OCI-LY1 (cell line): ENCODE measurements around the gene CLEC11A.
A peak's percentile ranks its signal among the peaks of the same experiment; 100 is the strongest.

Source experiments
- H2AFZ ChIP-seq: fragments of 200-600 bp; sonication (generic), shearing (Covaris generic); 2 replicates; pipeline ENCODE4 v1.6.0; 2014; ENCODE audit warnings: antibody characterized with exemption, mild to moderate bottlenecking, low read length
- H3F3A ChIP-seq: fragments of 200-600 bp; sonication (generic), shearing (Covaris generic); 2 replicates; pipeline ENCODE4 v1.6.0; 2014; ENCODE audit warnings: mild to moderate bottlenecking, antibody characterized with exemption, low read length, moderate library complexity; ENCODE audit not compliant: insufficient read depth
- H3K27ac ChIP-seq: fragments of 200-600 bp; sonication (generic); 2 replicates; pipeline ENCODE4 v1.5.1; 2014; ENCODE audit warnings: low read length, mixed run types, mild to moderate bottlenecking, low read depth; ENCODE audit not compliant: poor library complexity, severe bottlenecking
- H3K27me3 ChIP-seq: fragments of 200-600 bp; sonication (generic); 2 replicates; pipeline ENCODE4 v1.6.0; 2014; ENCODE audit warnings: antibody characterized with exemption, mild to moderate bottlenecking, low read length, moderate library complexity; ENCODE audit not compliant: insufficient read depth
- H3K36me3 ChIP-seq: fragments of 200-600 bp; sonication (generic); 2 replicates; pipeline ENCODE4 v1.6.1; 2014; ENCODE audit warnings: mild to moderate bottlenecking, antibody characterized with exemption, low read length, moderate library complexity, mixed read lengths; ENCODE audit not compliant: insufficient read depth
- H3K4me1 ChIP-seq: fragments of 200-600 bp; sonication (generic); 2 replicates; pipeline ENCODE4 v1.5.1; 2014; ENCODE audit warnings: mild to moderate bottlenecking, low read length, moderate library complexity; ENCODE audit not compliant: insufficient read depth, severe bottlenecking
- H3K4me2 ChIP-seq: fragments of 200-600 bp; sonication (generic), shearing (Covaris generic); 2 replicates; pipeline ENCODE4 v1.6.1; 2014; ENCODE audit warnings: low read length
- H3K4me3 ChIP-seq: fragments of 200-600 bp; sonication (generic); 2 replicates; pipeline ENCODE4 v1.5.1; 2014; ENCODE audit warnings: low read length, low read depth, mild to moderate bottlenecking, mixed read lengths; ENCODE audit not compliant: poor library complexity, severe bottlenecking
- H3K79me2 ChIP-seq: fragments of 200-600 bp; shearing (Covaris generic); 2 replicates; pipeline ENCODE4 v1.6.1; 2016; ENCODE audit warnings: mixed run types, low read length, mixed read lengths; ENCODE audit not compliant: insufficient read depth
- H3K9ac ChIP-seq: fragments of 200-600 bp; sonication (generic), shearing (Covaris generic); 2 replicates; pipeline ENCODE4 v1.6.1; 2014; ENCODE audit warnings: mild to moderate bottlenecking, low read length, mixed read lengths
- H3K9me2 ChIP-seq: fragments of 200-600 bp; sonication (generic), shearing (Covaris generic); 2 replicates; pipeline ENCODE4 v1.6.1; 2014; ENCODE audit warnings: low read depth, mild to moderate bottlenecking, low read length, mixed read lengths
- H3K9me3 ChIP-seq: fragments of 200-600 bp; shearing (Covaris generic); 2 replicates; pipeline ENCODE4 v1.6.1; 2014; ENCODE audit warnings: low read length, mixed read lengths
- H4K20me1 ChIP-seq: fragments of 200-600 bp; sonication (generic), shearing (Covaris generic); 2 replicates; pipeline ENCODE4 v1.6.0; 2016; ENCODE audit warnings: mild to moderate bottlenecking, low read length; ENCODE audit not compliant: insufficient read depth
- EZH2 ChIP-seq: fragments of 200-600 bp; sonication (generic), shearing (Covaris generic); IDR thresholded peaks from 2 replicates; pipeline ENCODE4 v1.8.0; 2017; ENCODE audit warnings: borderline replicate concordance, mixed run types, mild to moderate bottlenecking, antibody characterized with exemption, low read length, moderate library complexity, mixed read lengths
- TF ChIP-seq, protein P1 (sequence below): fragments of 200-600 bp; sonication (generic), shearing (Covaris generic); IDR thresholded peaks from 2 replicates; pipeline ENCODE4 v1.5.1; 2017; ENCODE audit warnings: mild to moderate bottlenecking, antibody characterized with exemption, low read length, moderate library complexity, mixed read lengths

The CLEC11A gene

DNA sequence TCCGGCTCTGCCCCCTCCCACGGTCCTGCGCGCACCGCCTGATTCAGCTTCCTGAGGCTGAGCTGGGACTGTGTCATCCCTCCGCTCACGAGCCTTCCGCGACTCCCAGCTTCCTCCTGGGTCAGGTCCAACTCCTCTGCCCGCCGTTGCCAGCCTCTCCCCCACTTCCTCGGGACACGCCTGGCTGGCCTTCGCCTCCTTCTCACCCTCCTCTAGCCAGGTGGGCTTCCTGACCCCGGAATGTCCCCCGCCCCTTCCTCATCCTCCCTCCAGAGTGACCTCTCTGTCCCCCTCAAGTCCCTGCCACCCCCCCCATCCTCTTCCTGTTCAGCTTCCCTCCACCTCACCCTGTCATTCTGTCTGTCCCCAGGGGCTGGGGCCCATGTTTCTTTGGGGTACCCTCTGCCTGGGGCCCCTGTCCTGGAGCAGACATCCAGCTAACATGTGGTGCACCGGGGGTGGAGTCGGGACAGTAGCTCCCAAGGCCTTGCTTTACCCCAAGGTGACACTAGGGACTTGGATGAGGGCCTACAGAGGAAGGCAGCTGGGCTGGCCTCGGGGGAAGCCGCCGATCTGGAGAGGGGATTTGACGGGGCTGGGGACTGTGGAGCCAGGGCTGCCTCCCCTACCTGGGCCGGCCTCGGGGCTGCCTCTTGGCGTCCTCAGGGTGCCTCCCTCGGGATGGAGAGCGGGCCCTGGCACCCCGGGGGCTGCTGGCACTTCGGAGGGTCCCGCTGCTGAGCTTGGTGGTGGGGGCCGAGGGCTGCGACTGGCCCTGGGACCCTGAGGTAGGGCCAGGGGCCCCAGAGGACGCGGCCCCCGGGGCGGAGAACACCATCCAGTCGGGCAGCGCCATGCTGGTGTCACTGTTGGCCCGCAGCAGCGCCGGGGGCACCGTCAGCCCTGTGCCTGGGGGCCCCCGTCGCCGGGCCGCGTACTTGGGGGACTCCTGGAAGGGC lies 20.0 kb upstream of the CLEC11A start:
- Histone ChIP-seq H3K36me3 (no peaks in the 10 kb centered on the region), H3K4me3 (no peak overlapping the region), H3K9me2 (no peaks in the 10 kb centered on the region), H2AFZ (no peak overlapping the region), H3K4me2 (no peak overlapping the region), H3K9me3 (no peaks in the 10 kb centered on the region), H3K27ac (no peak overlapping the region), H3K4me1 (no peaks in the 10 kb centered on the region), H3K79me2 (no peaks in the 10 kb centered on the region), H3K9ac (no peak overlapping the region), H3F3A (no peaks in the 10 kb centered on the region), H3K27me3 (no peaks in the 10 kb centered on the region), H4K20me1 (no peaks in the 10 kb centered on the region)
- TF ChIP-seq, protein P1, sequence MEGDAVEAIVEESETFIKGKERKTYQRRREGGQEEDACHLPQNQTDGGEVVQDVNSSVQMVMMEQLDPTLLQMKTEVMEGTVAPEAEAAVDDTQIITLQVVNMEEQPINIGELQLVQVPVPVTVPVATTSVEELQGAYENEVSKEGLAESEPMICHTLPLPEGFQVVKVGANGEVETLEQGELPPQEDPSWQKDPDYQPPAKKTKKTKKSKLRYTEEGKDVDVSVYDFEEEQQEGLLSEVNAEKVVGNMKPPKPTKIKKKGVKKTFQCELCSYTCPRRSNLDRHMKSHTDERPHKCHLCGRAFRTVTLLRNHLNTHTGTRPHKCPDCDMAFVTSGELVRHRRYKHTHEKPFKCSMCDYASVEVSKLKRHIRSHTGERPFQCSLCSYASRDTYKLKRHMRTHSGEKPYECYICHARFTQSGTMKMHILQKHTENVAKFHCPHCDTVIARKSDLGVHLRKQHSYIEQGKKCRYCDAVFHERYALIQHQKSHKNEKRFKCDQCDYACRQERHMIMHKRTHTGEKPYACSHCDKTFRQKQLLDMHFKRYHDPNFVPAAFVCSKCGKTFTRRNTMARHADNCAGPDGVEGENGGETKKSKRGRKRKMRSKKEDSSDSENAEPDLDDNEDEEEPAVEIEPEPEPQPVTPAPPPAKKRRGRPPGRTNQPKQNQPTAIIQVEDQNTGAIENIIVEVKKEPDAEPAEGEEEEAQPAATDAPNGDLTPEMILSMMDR = no peak

DNA sequence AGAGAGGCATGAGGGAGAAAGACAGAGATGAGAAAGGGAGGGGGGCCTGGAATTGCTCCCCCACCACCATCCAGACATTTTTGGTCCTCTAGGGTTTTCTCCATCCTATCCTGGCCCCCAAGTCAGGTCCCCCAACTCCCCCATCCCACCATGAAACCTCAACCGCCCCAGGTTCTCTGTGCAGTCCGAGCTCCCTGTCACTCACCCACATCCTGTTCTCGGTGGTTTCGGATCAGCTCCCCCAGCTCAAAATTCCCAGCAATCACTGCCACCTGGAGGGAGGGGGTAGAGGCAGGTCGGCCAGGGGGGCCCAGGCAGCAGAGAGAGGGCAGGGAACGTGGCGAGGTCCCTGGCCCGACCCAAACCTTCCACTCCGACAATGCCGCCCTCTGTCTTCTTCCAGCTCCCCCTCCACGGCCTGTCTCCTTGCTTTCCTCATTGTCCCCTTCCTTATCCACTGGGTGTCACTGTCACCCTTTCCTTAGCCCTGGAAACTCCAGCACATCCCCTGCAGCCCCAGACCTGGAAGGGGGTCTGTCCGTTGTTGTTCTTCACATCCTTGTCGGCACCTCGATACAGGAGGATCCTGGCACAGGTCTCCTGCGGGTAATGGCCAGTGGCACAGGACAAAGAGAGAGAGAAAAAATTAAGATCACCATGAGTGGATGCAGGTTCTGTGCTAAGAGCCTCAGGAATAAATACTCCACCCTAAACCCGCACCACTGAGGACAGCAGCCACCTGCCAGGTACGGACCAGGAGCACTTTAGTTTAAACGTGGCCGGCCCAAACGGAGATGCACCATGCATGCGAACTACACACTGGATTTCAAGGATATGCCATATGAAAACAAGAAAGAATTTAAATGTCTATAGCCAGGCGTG lies 19.0 kb upstream of the CLEC11A start:
- Histone ChIP-seq H3K9me3 (no peaks in the 10 kb centered on the region), H3K4me2 (no peak overlapping the region), H3F3A (no peaks in the 10 kb centered on the region), H3K9ac (no peak overlapping the region), H3K36me3 (no peaks in the 10 kb centered on the region), H3K4me1 (no peaks in the 10 kb centered on the region), H3K27me3 (no peaks in the 10 kb centered on the region), H3K27ac (no peak overlapping the region), H3K9me2 (no peaks in the 10 kb centered on the region), H2AFZ (no peak overlapping the region), H3K4me3 (no peak overlapping the region), H4K20me1 (no peaks in the 10 kb centered on the region), H3K79me2 (no peaks in the 10 kb centered on the region)
- TF ChIP-seq, protein P1 = no peak
- TF ChIP-seq EZH2 = no peak

DNA sequence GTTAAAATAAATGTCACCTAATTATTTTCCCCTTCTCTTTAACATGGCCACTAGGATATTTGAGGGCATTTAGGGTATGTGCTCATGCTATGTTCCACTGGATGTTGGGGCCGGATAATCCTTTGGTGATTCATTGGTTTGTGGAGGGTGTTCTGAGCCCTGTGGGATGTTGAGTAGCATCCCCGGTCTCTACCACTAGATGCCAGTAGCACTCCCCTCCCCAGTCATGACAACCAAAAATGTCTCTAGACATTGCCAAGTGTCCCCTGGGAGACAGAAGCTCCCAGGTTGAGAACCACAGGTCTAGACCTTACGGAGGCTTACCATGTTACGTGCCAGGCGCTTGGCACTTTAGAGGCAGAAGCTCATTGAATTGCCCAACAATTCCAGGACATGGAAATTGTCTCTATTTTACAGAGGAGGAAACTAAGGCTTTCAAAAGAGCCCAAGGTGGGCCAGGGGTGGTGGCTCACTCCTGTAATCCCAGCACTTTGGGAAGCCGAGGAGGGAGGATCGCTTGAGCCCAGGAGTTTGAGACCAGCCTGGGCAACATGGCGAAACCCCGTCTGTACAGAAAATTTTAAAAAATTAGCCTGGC lies 17.6 kb upstream of the CLEC11A start:
- H4K20me1 ChIP-seq = no peaks in the 10 kb centered on the region
- no peaks in the 10 kb centered on the region for H3K79me2 ChIP-seq
- no peaks in the 10 kb centered on the region for H3K9me2 ChIP-seq
- no peak overlapping the region for H3K4me3 ChIP-seq
- no peak overlapping the region for H3K9ac ChIP-seq
- no peaks in the 10 kb centered on the region for H3K9me3 ChIP-seq
- no peaks in the 10 kb centered on the region for H3F3A ChIP-seq
- H3K4me1 ChIP-seq = no peaks in the 10 kb centered on the region
- H3K36me3 ChIP-seq = no peaks in the 10 kb centered on the region
- H3K27me3 ChIP-seq = no peaks in the 10 kb centered on the region; the same call in 1 of the 2 replicates
- H2AFZ ChIP-seq = no peak overlapping the region
- H3K27ac ChIP-seq = no peak overlapping the region
- H3K4me2 ChIP-seq = no peak overlapping the region
- TF ChIP-seq, protein P1 = peak; percentile 75
- TF ChIP-seq EZH2 = no peak
